Natural killer cell (primary cell): ENCODE measurements around the gene RELT. TPM values are rescaled to one million over a fixed set of nuclear protein-coding genes. Genes with fewer than 3 reads are reported as not detected.
A peak's percentile ranks its signal among the peaks of the same experiment; 100 is the strongest.

ENCODE experiments used
- ATAC-seq, 3 donors: fragments of 150-1000 bp in 2 of 3; fragments of 200-7000 bp in 1 of 3; cut with Tn5 transposase; 1 replicate in 1 of 3; 2 replicates in 2 of 3; pipeline ENCODE4 v1.10.0; 2021; ENCODE audit warnings: mild to moderate bottlenecking in 2 of 3, moderate library complexity in 2 of 3
- DNase-seq, 2 donors: peaks; one replicate each; pipeline versions ENCODE4 v3.0.0 to v3.0.0-alpha.2; 2013 to 2021; ENCODE audit warnings: mixed read lengths in 1 of 2
- H3K27ac ChIP-seq: one replicate; pipeline ENCODE4 v1.5.1; 2013; ENCODE audit warnings: mild to moderate bottlenecking, low read length
- H3K27me3 ChIP-seq: one replicate; pipeline ENCODE4 v1.6.1; 2013; ENCODE audit warnings: low read length; ENCODE audit not compliant: control insufficient read depth, insufficient read depth
- H3K36me3 ChIP-seq: one replicate; pipeline ENCODE4 v1.6.1; 2013; ENCODE audit warnings: low read length; ENCODE audit not compliant: control insufficient read depth, insufficient read depth
- H3K4me1 ChIP-seq: one replicate; pipeline ENCODE4 v1.6.1; 2013; ENCODE audit warnings: low read length; ENCODE audit not compliant: control insufficient read depth, insufficient read depth
- H3K4me3 ChIP-seq: one replicate; pipeline ENCODE4 v1.5.1; 2013; ENCODE audit warnings: low read length
- H3K9me3 ChIP-seq: one replicate; pipeline ENCODE4 v1.6.1; 2013; ENCODE audit warnings: low read length; ENCODE audit not compliant: control insufficient read depth, insufficient read depth
- H3K27ac Mint-ChIP-seq, 2 donors: one replicate each; pipeline ENCODE4 v1.8.0; 2022; ENCODE audit warnings: mild to moderate bottlenecking in 2 of 2, mixed read lengths in 2 of 2, moderate library complexity in 1 of 2
- H3K27me3 Mint-ChIP-seq, 2 donors: one replicate each; pipeline ENCODE4 v1.8.0; 2022; ENCODE audit warnings: low read depth in 2 of 2, mixed read lengths in 2 of 2
- H3K36me3 Mint-ChIP-seq: one replicate; pipeline ENCODE4 v1.8.0; 2022; ENCODE audit warnings: mixed read lengths
- H3K4me1 Mint-ChIP-seq, 2 donors: one replicate each; pipeline ENCODE4 v1.8.0; 2022; ENCODE audit warnings: mixed read lengths in 2 of 2
- H3K4me3 Mint-ChIP-seq: one replicate; pipeline ENCODE4 v1.8.0; 2022; ENCODE audit warnings: mild to moderate bottlenecking, moderate library complexity, mixed read lengths
- H3K9me3 Mint-ChIP-seq, 2 donors: one replicate each; pipeline ENCODE4 v1.8.0; 2022; ENCODE audit warnings: mixed read lengths in 2 of 2
- CTCF ChIP-seq: fragments of 200-600 bp; IDR thresholded peaks from one replicate; pipeline ENCODE4 v1.8.0; 2022; ENCODE audit warnings: antibody characterized with exemption
- WGBS: methylation state at CpG from one replicate; pipeline ENCODE4 v1.1.7; 2013; ENCODE audit warnings: missing lambda C conversion rate; ENCODE audit not compliant: insufficient coverage; 5-methylcytosine and 5-hydroxymethylcytosine counted together
- intact Hi-C: fragments of 100-400 bp; cut with micrococcal nuclease; formaldehyde crosslinking; loops from one replicate; pipeline ENCODE4 v1.14.2; 2022
- total RNA-seq, 4 donors: library from RNA; stranded (reverse); fragments of 120-200 nt in 1 of 4; gene quantifications; one replicate each; pipeline versions ENCODE4 v1.2.3 to v1.2.4, GENCODE V29; 2013 to 2022

The RELT gene
- total RNA-seq, 3 donors from 2014 or later (not counting 1 experiment from before 2014, with no cell fraction given) = 132 to 264 (median 151) TPM

DNA sequence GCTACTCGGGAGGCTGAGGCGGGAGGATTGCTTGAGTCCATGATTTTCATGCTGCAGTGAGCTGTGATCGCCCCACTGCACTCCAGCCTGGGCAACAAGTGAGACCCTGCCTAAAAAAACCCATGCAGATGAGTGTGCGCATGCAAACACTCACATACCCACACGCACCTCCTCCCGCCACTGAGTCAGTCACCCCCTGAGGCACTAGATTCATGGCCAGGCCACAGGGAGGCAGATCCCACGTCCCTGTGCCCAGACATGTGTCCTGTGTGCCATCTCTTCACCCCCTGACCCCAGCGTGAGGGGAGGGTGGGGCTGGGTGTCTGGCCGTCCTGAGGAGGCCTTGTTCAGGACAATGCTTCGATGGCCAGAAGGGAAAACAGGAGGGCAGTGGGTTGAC, 15.5 kb downstream of the RELT start:
- no peak overlapping the region for H3K4me3 ChIP-seq
- 95% methylated on average over 10 of the region's 10 CpGs for WGBS
- Mint-ChIP-seq H3K9me3 (no peaks in the 10 kb centered on the region), H3K27ac (peak overlapping the region in 1 of 2 donors; percentile 85), H3K27me3 (no peaks in the 10 kb centered on the region), H3K4me1 (peaks cover 23 to 33% of the 10 kb centered on the region in 2 donors), H3K36me3 (no peaks in the 10 kb centered on the region), H3K4me3 (no peak overlapping the region)
- no peak for ATAC-seq
- peaks cover 35% of the 10 kb centered on the region for H3K4me1 ChIP-seq
- DNase-seq = no peak
- no peak overlapping the region for H3K27ac ChIP-seq
- peaks cover 18% of the 10 kb centered on the region for H3K36me3 ChIP-seq
- intact Hi-C loops = loop anchor here (2.0 kb wide), 1 partner anchor 15 kb away; the partner anchor contains the start of gene RELT
- H3K9me3 ChIP-seq = no peaks in the 10 kb centered on the region
- no peaks in the 10 kb centered on the region for H3K27me3 ChIP-seq
- no peak for TF ChIP-seq CTCF

- H3K27me3 Mint-ChIP-seq = no peaks in the 10 kb centered on the region
- no peaks in the 10 kb centered on the region for H3K9me3 ChIP-seq
- no peaks in the 10 kb centered on the region for H3K9me3 Mint-ChIP-seq
- ATAC-seq (no peak), DNase-seq (no peak)
- H3K4me3 Mint-ChIP-seq = no peak overlapping the region
- no peak overlapping the region for H3K4me3 ChIP-seq
- H3K36me3 ChIP-seq = peaks cover 19% of the 10 kb centered on the region
- no peaks in the 10 kb centered on the region for H3K36me3 Mint-ChIP-seq
- H3K4me1 ChIP-seq = peaks cover 29% of the 10 kb centered on the region
- peak overlapping the region; percentile 60 to 70 for H3K27ac Mint-ChIP-seq
- 95% methylated on average over 31 of the region's 31 CpGs for WGBS
- intact Hi-C loops = loop anchor here (1.0 to 2.0 kb wide), 2 partner anchors 16 to 41 kb away; partner anchors contain the start of gene RELT
- H3K4me1 Mint-ChIP-seq = peaks cover 23 to 31% of the 10 kb centered on the region in 2 donors
- no peak overlapping the region for H3K27ac ChIP-seq
- H3K27me3 ChIP-seq = no peaks in the 10 kb centered on the region
- no peak for TF ChIP-seq CTCF
Measured at GRCh38 chr11:73392108-73393010, 16.2 kb downstream of the RELT start.

GRCh38 chr11:73393011-73393380, 16.8 kb downstream of the RELT start:
- H3K4me3 Mint-ChIP-seq = no peak overlapping the region
- H3K4me1 Mint-ChIP-seq = peaks cover 20 to 29% of the 10 kb centered on the region in 2 donors
- peak overlapping the region; percentile 60 to 70 for H3K27ac Mint-ChIP-seq
- 93% methylated on average over 7 of the region's 7 CpGs for WGBS
- no peak for TF ChIP-seq CTCF
- no peaks in the 10 kb centered on the region for H3K36me3 Mint-ChIP-seq
- Histone ChIP-seq H3K4me3 (no peak overlapping the region), H3K36me3 (peaks cover 20% of the 10 kb centered on the region), H3K4me1 (peaks cover 22% of the 10 kb centered on the region), H3K27ac (no peak overlapping the region), H3K27me3 (no peaks in the 10 kb centered on the region), H3K9me3 (no peaks in the 10 kb centered on the region)
- ATAC-seq = no peak
- intact Hi-C loops = loop anchor here (1.0 to 2.0 kb wide), 2 partner anchors 16 to 42 kb away; partner anchors contain the start of gene RELT
- H3K9me3 Mint-ChIP-seq = no peaks in the 10 kb centered on the region
- no peak for DNase-seq
- H3K27me3 Mint-ChIP-seq = no peaks in the 10 kb centered on the region
